K562 (cell line): ENCODE data around the gene CHD6. TPM values are rescaled to one million over a fixed set of nuclear protein-coding genes. Genes with fewer than 3 reads are reported as not detected.
A peak's percentile ranks its signal among the peaks of the same experiment; 100 is the strongest.

Source experiments
- BHLHE40 ChIP-seq: IDR thresholded peaks from 2 replicates; pipeline ENCODE4 v1.6.1; 2011; ENCODE audit warnings: low read length, improper control_type of control experiment
- BRF2 ChIP-seq: IDR thresholded peaks from 3 replicates; pipeline ENCODE4 v1.6.1; 2011; ENCODE audit warnings: borderline replicate concordance, mild to moderate bottlenecking; ENCODE audit not compliant: insufficient read length, insufficient read depth
- EHMT2 ChIP-seq: fragments of 450-650 bp; IDR thresholded peaks from 2 replicates; pipeline ENCODE4 v1.6.1; 2018; ENCODE audit warnings: antibody characterized with exemption
- ETV6 ChIP-seq, 3 experiments: fragments of 150-350 bp in 1 of 3; sonication (generic) in 1 of 3; formaldehyde crosslinking in 1 of 3; IDR thresholded peaks; 2 replicates each; pipeline versions ENCODE4 v1.6.1 to v1.8.0; 2014 to 2022; ENCODE audit warnings: borderline replicate concordance in 2 of 3, low read depth in 2 of 3, antibody characterized with exemption in 1 of 3, low read length in 1 of 3, mild to moderate bottlenecking in 1 of 3, missing genetic modification reagents in 1 of 3
- HMBOX1 ChIP-seq: sonication (generic); IDR thresholded peaks from 2 replicates; pipeline ENCODE4 v1.6.1; 2016
- HOXB6 ChIP-seq: fragments of 250-450 bp; sonication (Bioruptor Pico); IDR thresholded peaks from 2 replicates; pipeline ENCODE4 v1.5.1; 2022; ENCODE audit warnings: mild to moderate bottlenecking, borderline replicate concordance
- ILK ChIP-seq: fragments of 450-650 bp; IDR thresholded peaks from 2 replicates; pipeline ENCODE4 v1.6.1; 2016; ENCODE audit warnings: missing genetic modification characterization, low read depth, mild to moderate bottlenecking, missing compliant biosample characterization, moderate library complexity, borderline replicate concordance
- NONO ChIP-seq, 2 experiments: fragments of 200-400 bp in 1 of 2; fragments of 450-650 bp in 1 of 2; formaldehyde crosslinking in 1 of 2; IDR thresholded peaks; 2 replicates each; pipeline ENCODE4 v1.6.1; 2017; ENCODE audit warnings: low read depth in 2 of 2, mild to moderate bottlenecking in 2 of 2, moderate library complexity in 2 of 2, low read length in 1 of 2
- SMAD4 ChIP-seq: fragments of 250-450 bp; sonication (Bioruptor Pico); conservative IDR thresholded peaks from 2 replicates; pipeline ENCODE4 v1.8.0; 2021; ENCODE audit warnings: inconsistent platforms, mild to moderate bottlenecking, moderate library complexity
- SMC3 ChIP-seq: conservative IDR thresholded peaks from 2 replicates; pipeline ENCODE4 v1.6.1; 2011; ENCODE audit warnings: low read depth, low read length, improper control_type of control experiment; ENCODE audit not compliant: insufficient read depth
- SRF ChIP-seq, 2 experiments: fragments of 250-450, 450-650 bp in 1 of 2; sonication (Bioruptor Pico) in 1 of 2; sonication (generic) in 1 of 2; formaldehyde crosslinking; IDR thresholded peaks; 2 replicates each; pipeline versions ENCODE4 v1.5.0 to v1.5.1; 2020 to 2022; ENCODE audit warnings: mild to moderate bottlenecking in 1 of 2, missing genetic modification reagents in 1 of 2
- ZKSCAN1 ChIP-seq: fragments of 150-350 bp; IDR thresholded peaks from 2 replicates; pipeline ENCODE4 v1.6.1; 2016; ENCODE audit warnings: low read depth, low read length
- ZKSCAN8 ChIP-seq: fragments of 200-800 bp; sonication (Bioruptor generic); IDR thresholded peaks from 2 replicates; pipeline ENCODE4 v1.6.1; 2016; ENCODE audit warnings: missing genetic modification characterization, missing compliant biosample characterization
- ZNF197 ChIP-seq: fragments of 200-800 bp; sonication (Bioruptor generic); IDR thresholded peaks from 2 replicates; pipeline ENCODE4 v1.6.1; 2016; ENCODE audit warnings: low read depth, missing genetic modification characterization, missing compliant biosample characterization
- ZNF274 ChIP-seq: IDR thresholded peaks from 2 replicates; pipeline ENCODE4 v1.6.1; 2011; ENCODE audit warnings: low read depth, mild to moderate bottlenecking, low read length, moderate library complexity, borderline replicate concordance
- ZNF511 ChIP-seq: sonication (generic); formaldehyde crosslinking; IDR thresholded peaks from 2 replicates; pipeline ENCODE4 v1.8.0; 2022; ENCODE audit warnings: mild to moderate bottlenecking, missing genetic modification reagents
- ZNF561 ChIP-seq: fragments of 450-650 bp; formaldehyde crosslinking; conservative IDR thresholded peaks from 2 replicates; pipeline ENCODE4 v1.4.0; 2020; ENCODE audit warnings: mild to moderate bottlenecking, moderate library complexity
- polyA plus RNA-seq, 8 experiments: library from polyadenylated mRNA; depleted of rRNA in 4 of 8; stranded (reverse) in 5 of 8; unstranded in 3 of 8; fragments of >200 nt; fragmentation: Nextera tagmentation in 2 of 8; fragmentation: Illumina TruSeq in 1 of 8; extraction: Ambion mirVana in 2 of 8; extraction: Trizol in 1 of 8; gene quantifications; 2 replicates each; pipeline versions ENCODE4 v1.2.1 to v1.2.3, GENCODE V29; 2011 to 2014; ENCODE audit warnings: inconsistent platforms in 1 of 8, missing spikeins in 1 of 8
- total RNA-seq, 7 experiments: library from RNA; depleted of rRNA in 6 of 7; stranded (reverse); fragments of >200 nt in 6 of 7; fragmentation: Illumina TruSeq in 2 of 7; extraction: Trizol in 2 of 7; gene quantifications; 2 replicates each; pipeline versions ENCODE4 v1.2.1 to v1.2.3, GENCODE V29; 2011 to 2021; ENCODE audit warnings: low replicate concordance in 1 of 7
- TF ChIP-seq, protein P1 (sequence below), 2 experiments: fragments of 450-650 bp; IDR thresholded peaks; 2 replicates each; pipeline ENCODE4 v1.6.1; 2018; ENCODE audit warnings: mild to moderate bottlenecking in 2 of 2, low read depth in 1 of 2; ENCODE audit not compliant: partially characterized antibody in 2 of 2
- TF ChIP-seq, protein P2 (sequence below): fragments of 250-450 bp; sonication (Bioruptor Pico); IDR thresholded peaks from 2 replicates; pipeline ENCODE4 v1.8.0; 2021; ENCODE audit warnings: mild to moderate bottlenecking, moderate library complexity

CHD6 gene
- total and polyA plus RNA-seq, 9 of the 15 experiments (the other 6 are each of a cell fraction or from before 2014, with no cell fraction given), result 3.9 to 24.2 (median 12.8) TPM

DNA sequence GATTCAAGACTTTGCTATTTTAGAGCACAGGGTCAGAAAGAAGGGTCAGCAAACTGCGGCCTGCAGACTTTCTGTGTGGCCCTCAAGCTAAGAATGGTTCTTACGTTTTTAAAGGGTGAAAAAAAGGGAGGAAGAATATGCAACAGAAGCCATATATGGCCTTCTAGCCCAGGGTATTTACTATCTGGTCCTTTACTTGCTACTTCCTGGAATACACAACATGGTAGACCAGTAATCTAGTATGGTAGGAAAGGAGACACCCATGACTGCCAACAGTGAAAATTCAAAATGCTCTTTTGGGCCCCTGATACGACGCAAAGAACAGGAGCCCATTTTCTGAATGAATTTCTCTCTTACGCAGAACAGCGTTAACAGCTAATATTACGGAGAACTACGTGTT lies 191.2 kb downstream of the CHD6 start (continued):
- TF ChIP-seq SRF (CRISPR knock-in tag; IDR thresholded peaks at IDR 0.05) (peak in 1 of 2 experiments; percentile 68; a peak in 2 of 4 replicates), EHMT2 (peak; percentile 51; the same call in 1 of the 2 replicates), SMC3 (no peak), ZKSCAN1 (no peak), ETV6 (IDR thresholded peaks at IDR 0.05; ENCODE audit: borderline replicate concordance in 1 of 2, low read depth in 2 of 2, low read length in 1 of 2) (no peak), ETV6 (CRISPR knock-in tag; IDR thresholded peaks at IDR 0.05; ENCODE audit: borderline replicate concordance) (no peak), ZKSCAN8 (no peak), NONO (IDR thresholded peaks at IDR 0.05; ENCODE audit: low read depth in 2 of 2, low read length in 1 of 2) (no peak), ZNF561 (CRISPR knock-in tag) (no peak), ZNF511 (no peak), SMAD4 (CRISPR knock-in tag) (no peak), HOXB6 (CRISPR knock-in tag) (no peak), HMBOX1 (0 out of 2 replicates have a peak, but pooled peaks have one; percentile 14), ILK (tag) (no peak), BHLHE40 (no peak), ZNF274 (no peak), ZNF197 (0 out of 2 replicates have a peak, but pooled peaks have one; percentile 9), BRF2 (no peak)
- TF ChIP-seq, protein P1, sequence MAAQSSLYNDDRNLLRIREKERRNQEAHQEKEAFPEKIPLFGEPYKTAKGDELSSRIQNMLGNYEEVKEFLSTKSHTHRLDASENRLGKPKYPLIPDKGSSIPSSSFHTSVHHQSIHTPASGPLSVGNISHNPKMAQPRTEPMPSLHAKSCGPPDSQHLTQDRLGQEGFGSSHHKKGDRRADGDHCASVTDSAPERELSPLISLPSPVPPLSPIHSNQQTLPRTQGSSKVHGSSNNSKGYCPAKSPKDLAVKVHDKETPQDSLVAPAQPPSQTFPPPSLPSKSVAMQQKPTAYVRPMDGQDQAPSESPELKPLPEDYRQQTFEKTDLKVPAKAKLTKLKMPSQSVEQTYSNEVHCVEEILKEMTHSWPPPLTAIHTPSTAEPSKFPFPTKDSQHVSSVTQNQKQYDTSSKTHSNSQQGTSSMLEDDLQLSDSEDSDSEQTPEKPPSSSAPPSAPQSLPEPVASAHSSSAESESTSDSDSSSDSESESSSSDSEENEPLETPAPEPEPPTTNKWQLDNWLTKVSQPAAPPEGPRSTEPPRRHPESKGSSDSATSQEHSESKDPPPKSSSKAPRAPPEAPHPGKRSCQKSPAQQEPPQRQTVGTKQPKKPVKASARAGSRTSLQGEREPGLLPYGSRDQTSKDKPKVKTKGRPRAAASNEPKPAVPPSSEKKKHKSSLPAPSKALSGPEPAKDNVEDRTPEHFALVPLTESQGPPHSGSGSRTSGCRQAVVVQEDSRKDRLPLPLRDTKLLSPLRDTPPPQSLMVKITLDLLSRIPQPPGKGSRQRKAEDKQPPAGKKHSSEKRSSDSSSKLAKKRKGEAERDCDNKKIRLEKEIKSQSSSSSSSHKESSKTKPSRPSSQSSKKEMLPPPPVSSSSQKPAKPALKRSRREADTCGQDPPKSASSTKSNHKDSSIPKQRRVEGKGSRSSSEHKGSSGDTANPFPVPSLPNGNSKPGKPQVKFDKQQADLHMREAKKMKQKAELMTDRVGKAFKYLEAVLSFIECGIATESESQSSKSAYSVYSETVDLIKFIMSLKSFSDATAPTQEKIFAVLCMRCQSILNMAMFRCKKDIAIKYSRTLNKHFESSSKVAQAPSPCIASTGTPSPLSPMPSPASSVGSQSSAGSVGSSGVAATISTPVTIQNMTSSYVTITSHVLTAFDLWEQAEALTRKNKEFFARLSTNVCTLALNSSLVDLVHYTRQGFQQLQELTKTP (IDR thresholded peaks at IDR 0.05; ENCODE audit: low read depth in 1 of 2, partially characterized antibody in 2 of 2), result no peak
- TF ChIP-seq, protein P2, sequence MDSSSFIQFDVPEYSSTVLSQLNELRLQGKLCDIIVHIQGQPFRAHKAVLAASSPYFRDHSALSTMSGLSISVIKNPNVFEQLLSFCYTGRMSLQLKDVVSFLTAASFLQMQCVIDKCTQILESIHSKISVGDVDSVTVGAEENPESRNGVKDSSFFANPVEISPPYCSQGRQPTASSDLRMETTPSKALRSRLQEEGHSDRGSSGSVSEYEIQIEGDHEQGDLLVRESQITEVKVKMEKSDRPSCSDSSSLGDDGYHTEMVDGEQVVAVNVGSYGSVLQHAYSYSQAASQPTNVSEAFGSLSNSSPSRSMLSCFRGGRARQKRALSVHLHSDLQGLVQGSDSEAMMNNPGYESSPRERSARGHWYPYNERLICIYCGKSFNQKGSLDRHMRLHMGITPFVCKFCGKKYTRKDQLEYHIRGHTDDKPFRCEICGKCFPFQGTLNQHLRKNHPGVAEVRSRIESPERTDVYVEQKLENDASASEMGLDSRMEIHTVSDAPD (CRISPR knock-in tag), result no peak
